CD14-positive monocyte (primary cell): ENCODE results near the gene NPRL2. TPM values are rescaled to one million over a fixed set of nuclear protein-coding genes. Genes with fewer than 3 reads are reported as not detected.

Experiments
- DNase-seq, 3 donors: peaks; one replicate each; pipeline ENCODE4 v3.0.0-alpha.2; 2011 to 2022
- H2AFZ ChIP-seq: 2 replicates; pipeline ENCODE4 v1.6.0; 2012; ENCODE audit warnings: mild to moderate bottlenecking, low read depth, low read length, inconsistent platforms; ENCODE audit not compliant: insufficient read depth, poor library complexity, severe bottlenecking
- H3K27ac ChIP-seq, 2 donors: 1 replicate in 1 of 2; 2 replicates in 1 of 2; pipeline ENCODE4 v1.5.1; 2012 to 2013; ENCODE audit warnings: low read length in 2 of 2, control low read depth in 1 of 2, inconsistent platforms in 1 of 2, low read depth in 1 of 2, mild to moderate bottlenecking in 1 of 2
- H3K27me3 ChIP-seq, 2 donors: one replicate each; pipeline versions ENCODE4 v1.6.0 to v1.6.1; 2011 to 2013; ENCODE audit warnings: low read length in 2 of 2; ENCODE audit not compliant: control insufficient read depth in 2 of 2, insufficient read depth in 2 of 2
- H3K36me3 ChIP-seq, 2 donors: replicated peaks in 1 of 2; 1 replicate in 1 of 2; 2 replicates in 1 of 2; pipeline versions ENCODE4 v1.5.1 to v1.6.1; 2012 to 2013; ENCODE audit warnings: low read length in 2 of 2, control low read depth in 1 of 2, inconsistent platforms in 1 of 2, mild to moderate bottlenecking in 1 of 2; ENCODE audit not compliant: insufficient read depth in 2 of 2, control insufficient read depth in 1 of 2
- H3K4me1 ChIP-seq, 2 donors: 1 replicate in 1 of 2; 2 replicates in 1 of 2; pipeline versions ENCODE4 v1.5.1 to v1.6.1; 2012 to 2013; ENCODE audit warnings: low read length in 2 of 2, control low read depth in 1 of 2, inconsistent platforms in 1 of 2, mild to moderate bottlenecking in 1 of 2, moderate library complexity in 1 of 2; ENCODE audit not compliant: insufficient read depth in 2 of 2, control insufficient read depth in 1 of 2
- H3K4me2 ChIP-seq: replicated peaks from 2 replicates; pipeline ENCODE3; 2012; ENCODE audit warnings: low read length, moderate library complexity, mild to moderate bottlenecking; ENCODE audit not compliant: poor library complexity, severe bottlenecking; ENCODE audit errors: extremely low read depth
- H3K4me3 ChIP-seq, 3 experiments: fragments of 200-600 bp in 1 of 3; sonication (generic) in 1 of 3; replicated peaks in 1 of 3; 1 replicate in 2 of 3; 2 replicates in 1 of 3; pipeline ENCODE4 v1.5.1; 2011 to 2013; ENCODE audit warnings: low read length in 3 of 3, mild to moderate bottlenecking in 3 of 3, control low read depth in 2 of 3, low read depth in 2 of 3, inconsistent platforms in 1 of 3, moderate library complexity in 1 of 3
- H3K79me2 ChIP-seq: 2 replicates; pipeline ENCODE4 v1.6.0; 2012; ENCODE audit warnings: mild to moderate bottlenecking, control low read depth, inconsistent platforms, low read length, moderate library complexity; ENCODE audit not compliant: insufficient read depth
- H3K9ac ChIP-seq: 2 replicates; pipeline ENCODE4 v1.6.0; 2017; ENCODE audit warnings: low read length, mild to moderate bottlenecking; ENCODE audit not compliant: insufficient read depth, poor library complexity, severe bottlenecking
- H3K9me3 ChIP-seq, 2 donors: replicated peaks in 1 of 2; 1 replicate in 1 of 2; 2 replicates in 1 of 2; pipeline versions ENCODE4 v1.5.1 to v1.6.1; 2012 to 2013; ENCODE audit warnings: low read length in 2 of 2, control low read depth in 1 of 2; ENCODE audit not compliant: control insufficient read depth in 1 of 2, insufficient read depth in 1 of 2
- H4K20me1 ChIP-seq: 2 replicates; pipeline ENCODE4 v1.6.0; 2012; ENCODE audit warnings: mild to moderate bottlenecking, low read length, control low read depth, moderate library complexity; ENCODE audit not compliant: insufficient read depth
- H3K27ac Mint-ChIP-seq, 7 donors: one replicate each; pipeline ENCODE4 v1.8.0; 2020; ENCODE audit warnings: mild to moderate bottlenecking in 7 of 7, mixed read lengths in 7 of 7, moderate library complexity in 6 of 7, inconsistent platforms in 2 of 7
- H3K27me3 Mint-ChIP-seq, 3 donors: one replicate each; pipeline ENCODE4 v1.8.0; 2021 to 2022; ENCODE audit warnings: low read depth in 3 of 3, mild to moderate bottlenecking in 3 of 3, mixed read lengths in 3 of 3, moderate library complexity in 3 of 3, inconsistent platforms in 1 of 3
- H3K36me3 Mint-ChIP-seq, 2 donors: one replicate each; pipeline ENCODE4 v1.8.0; 2020; ENCODE audit warnings: mixed read lengths in 2 of 2, inconsistent platforms in 1 of 2, mild to moderate bottlenecking in 1 of 2
- H3K4me1 Mint-ChIP-seq: one replicate; pipeline ENCODE4 v1.8.0; 2020; ENCODE audit warnings: mild to moderate bottlenecking, mixed read lengths
- H3K4me3 Mint-ChIP-seq, 2 donors: one replicate each; pipeline ENCODE4 v1.8.0; 2020; ENCODE audit warnings: mild to moderate bottlenecking in 2 of 2, mixed read lengths in 2 of 2, moderate library complexity in 1 of 2
- H3K9me3 Mint-ChIP-seq, 7 donors: one replicate each; pipeline ENCODE4 v1.8.0; 2020 to 2022; ENCODE audit warnings: mixed read lengths in 7 of 7, mild to moderate bottlenecking in 6 of 7, moderate library complexity in 6 of 7, inconsistent platforms in 2 of 7
- CTCF ChIP-seq: fragments of 200-600 bp; IDR thresholded peaks from one replicate; pipeline ENCODE4 v1.8.0; 2022; ENCODE audit warnings: antibody characterized with exemption, mild to moderate bottlenecking
- WGBS: methylation state at CpG from one replicate; pipeline ENCODE4 v1.1.5; 2013; ENCODE audit warnings: missing lambda C conversion rate; ENCODE audit not compliant: insufficient coverage; 5-methylcytosine and 5-hydroxymethylcytosine counted together
- intact Hi-C, 2 donors: fragments of 100-400 bp; cut with micrococcal nuclease; formaldehyde crosslinking; loops; one replicate each; pipeline versions ENCODE4 v1.15.0 to v1.15.1; 2023
- polyA plus RNA-seq, 3 donors: library from polyadenylated mRNA; depleted of rRNA in 1 of 3; unstranded in 2 of 3; stranded (reverse) in 1 of 3; fragments of 300-500 nt in 2 of 3; fragments of >200 nt in 1 of 3; fragmentation: Illumina TruSeq in 2 of 3; gene quantifications; 1 replicate in 2 of 3; 2 replicates in 1 of 3; pipeline ENCODE4 v1.2.3, GENCODE V29; 2012 to 2021

Gene NPRL2
- polyA plus RNA-seq, 3 donors: 20.9 to 37.9 (median 23.5) TPM

GRCh38 chr3:50318615-50319014, 32.0 kb downstream of the NPRL2 start:
- Histone ChIP-seq H3K27ac (peak overlapping the region; percentile 18 to 81), H2AFZ (peak overlapping the region; percentile 80), H3K9me3 (no peaks in the 10 kb centered on the region), H3K4me1 (peaks cover 57 to 66% of the 10 kb centered on the region in 2 donors), H3K27me3 (no peaks in the 10 kb centered on the region), H3K79me2 (peaks cover 21% of the 10 kb centered on the region), H3K36me3 (peaks cover 0 to 29% of the 10 kb centered on the region in 2 donors), H3K9ac (peak overlapping the region; percentile 54), H3K4me2 (peak overlapping the region; percentile 87), H4K20me1 (no peaks in the 10 kb centered on the region), H3K4me3 (peak overlapping the region in 1 of 3 experiments; percentile 90)
- Mint-ChIP-seq H3K27me3 (peaks cover 0 to 8% (median 2%) of the 10 kb centered on the region in 3 donors), H3K4me1 (peaks cover 63% of the 10 kb centered on the region), H3K36me3 (peaks cover 22 to 35% of the 10 kb centered on the region in 2 donors), H3K9me3 (no peaks in the 10 kb centered on the region), H3K4me3 (peak overlapping the region; percentile 66 to 85), H3K27ac (peak overlapping the region; percentile 79 to 92 (median 89))
- no peak for TF ChIP-seq CTCF
- intact Hi-C loops: no loop called here
- peak; percentile 39 to 58 (median 50) for DNase-seq
- 23% methylated on average over 8 of the region's 10 CpGs for WGBS

GRCh38 chr3:50318163-50318562, 32.4 kb downstream of the NPRL2 start:
- Mint-ChIP-seq H3K4me3 (peak overlapping the region; percentile 66 to 85), H3K36me3 (peaks cover 22 to 35% of the 10 kb centered on the region in 2 donors), H3K27me3 (peaks cover 0 to 8% (median 2%) of the 10 kb centered on the region in 3 donors), H3K27ac (peak overlapping the region in 6 of 7 donors; percentile 15 to 92 (median 76)), H3K4me1 (peaks cover 60% of the 10 kb centered on the region), H3K9me3 (no peaks in the 10 kb centered on the region)
- peak overlapping the region; percentile 18 to 81 for H3K27ac ChIP-seq
- peaks cover 0 to 29% of the 10 kb centered on the region in 2 donors for H3K36me3 ChIP-seq
- H3K4me3 ChIP-seq: peak overlapping the region in 1 of 3 experiments; percentile 90
- H3K4me1 ChIP-seq: peaks cover 52 to 62% of the 10 kb centered on the region in 2 donors
- H2AFZ ChIP-seq: no peak overlapping the region
- 91% methylated on average over 11 of the region's 11 CpGs for WGBS
- no peaks in the 10 kb centered on the region for H3K27me3 ChIP-seq
- no peak for DNase-seq
- intact Hi-C loops: no loop called here
- H3K79me2 ChIP-seq: peaks cover 21% of the 10 kb centered on the region
- peak overlapping the region; percentile 87 for H3K4me2 ChIP-seq
- H3K9me3 ChIP-seq: no peaks in the 10 kb centered on the region
- no peak overlapping the region for H3K9ac ChIP-seq
- no peaks in the 10 kb centered on the region for H4K20me1 ChIP-seq
- TF ChIP-seq CTCF: no peak
